HG03108 (cell line): Measurements from ENCODE around the gene ABITRAM.

ENCODE experiments used
- ATAC-seq: cut with Tn5 transposase; IDR thresholded peaks from one replicate; pipeline ENCODE4 v1.9.1; 2021; ENCODE audit warnings: moderate library complexity; ENCODE audit not compliant: unreplicated experiment

Gene ABITRAM

DNA sequence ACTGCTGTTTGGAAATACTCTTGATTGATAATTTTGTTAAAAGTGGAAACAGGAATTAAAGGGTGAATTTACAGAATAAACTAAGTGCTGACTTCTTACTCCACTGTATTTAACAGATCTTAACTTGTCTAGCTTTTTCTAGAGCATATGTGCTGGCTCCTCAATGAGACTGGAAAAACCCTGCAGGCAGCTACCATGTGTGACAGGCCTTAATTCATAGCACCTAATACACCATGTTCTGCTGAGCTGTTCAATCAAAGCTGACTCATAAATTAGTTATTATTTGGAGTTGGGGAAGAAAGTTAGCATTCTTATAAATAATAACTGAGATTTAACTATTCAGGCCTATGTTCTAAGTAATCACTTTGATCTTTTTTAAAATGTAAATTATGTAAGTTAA is 49.7 kb downstream of the ABITRAM start:
- ATAC-seq: no peak
